ENCODE measurements around the gene TBC1D9.

Gene TBC1D9

DNA sequence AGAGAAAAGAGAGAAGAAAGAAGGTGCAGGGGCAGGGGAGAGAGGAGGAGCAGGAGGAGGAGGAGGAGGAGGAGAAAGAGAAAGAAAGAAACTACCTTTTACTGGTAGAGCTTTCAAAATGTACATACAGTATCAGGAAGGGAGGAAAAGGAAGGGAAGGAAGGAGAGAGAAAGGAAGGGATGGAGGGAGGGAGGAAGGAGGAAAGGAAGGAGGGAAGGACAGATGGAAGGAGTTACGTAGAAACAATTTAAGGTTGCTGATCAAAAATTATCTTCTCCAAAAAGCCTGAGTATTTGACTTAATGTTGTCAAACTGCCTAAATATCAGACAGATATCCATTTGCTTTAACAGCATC lies 13.4 kb downstream of the TBC1D9 start:
- no peak for TF ChIP-seq Cebpa-rat (IDR thresholded peaks at IDR 0.05)
- no peaks in the 10 kb centered on the region for H4K20me1 ChIP-seq
- H3K27ac ChIP-seq: no peak overlapping the region
- no peaks in the 10 kb centered on the region for H3K36me3 ChIP-seq
- no peak overlapping the region for H3K9ac ChIP-seq
- no peaks in the 10 kb centered on the region for H3K27me3 ChIP-seq
- H3K9me3 ChIP-seq: 0 out of 2 replicates have a peak, but pooled peaks cover 3% of the 10 kb centered on the region
- H3K4me2 ChIP-seq: no peak overlapping the region
- H3K4me3 ChIP-seq: no peak overlapping the region
- H3K4me1 ChIP-seq: no peaks in the 10 kb centered on the region

DNA sequence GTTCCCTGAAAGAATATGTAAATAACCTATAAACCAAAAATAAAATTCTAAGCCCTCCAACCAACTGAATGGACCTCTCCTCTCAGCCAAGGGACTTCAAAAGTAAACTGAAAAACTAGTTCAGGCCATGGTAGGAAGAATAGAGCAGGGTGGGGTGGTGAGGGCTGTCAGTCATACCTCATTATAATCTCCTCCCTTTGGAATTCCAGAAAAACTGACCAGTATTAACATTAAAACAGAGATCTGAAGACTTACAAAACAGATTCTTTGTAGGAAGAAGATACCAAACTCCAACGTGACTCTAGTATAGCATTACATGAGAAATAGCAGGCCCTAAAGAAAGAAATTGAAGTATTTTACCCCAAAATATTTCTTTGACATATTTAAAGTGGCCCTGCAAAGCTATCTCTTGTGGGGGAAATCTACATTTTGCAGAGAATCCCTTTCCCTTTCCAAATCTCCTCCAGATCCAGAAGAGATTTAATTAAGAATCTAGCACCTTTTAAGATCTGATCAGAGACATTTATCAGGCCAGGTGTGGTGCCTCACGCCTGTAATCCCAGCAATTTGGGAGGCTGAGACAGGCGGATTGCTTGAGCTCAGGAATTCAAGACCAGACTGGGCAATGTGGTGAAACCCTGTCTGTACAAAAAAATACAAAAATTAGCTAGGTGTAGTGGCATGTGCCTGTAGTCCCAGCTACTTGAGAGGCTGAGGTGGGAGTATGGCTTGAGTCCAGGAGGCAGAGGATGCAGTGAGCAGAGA lies 15.1 kb downstream of the TBC1D9 start:
- no peak for TF ChIP-seq Cebpa-rat (IDR thresholded peaks at IDR 0.05)
- Histone ChIP-seq H3K36me3 (no peaks in the 10 kb centered on the region), H3K27me3 (no peaks in the 10 kb centered on the region), H3K27ac (no peak overlapping the region), H4K20me1 (no peaks in the 10 kb centered on the region), H3K9ac (no peak overlapping the region), H3K4me3 (no peak overlapping the region), H3K4me2 (no peak overlapping the region), H3K9me3 (no peaks in the 10 kb centered on the region), H3K4me1 (no peaks in the 10 kb centered on the region)

- no peak overlapping the region for H3K9ac ChIP-seq
- no peaks in the 10 kb centered on the region for H4K20me1 ChIP-seq
- H3K4me2 ChIP-seq: no peak overlapping the region
- no peak for TF ChIP-seq Cebpa-rat (IDR thresholded peaks at IDR 0.05)
- no peaks in the 10 kb centered on the region for H3K9me3 ChIP-seq
- no peak overlapping the region for H3K4me3 ChIP-seq
- no peaks in the 10 kb centered on the region for H3K27me3 ChIP-seq
- H3K36me3 ChIP-seq: no peaks in the 10 kb centered on the region
- H3K27ac ChIP-seq: no peak overlapping the region
- H3K4me1 ChIP-seq: no peaks in the 10 kb centered on the region
These were observed 15.8 kb downstream of the TBC1D9 start for GRCh38 chr4:140740422-140740821.

GRCh38 chr4:140739971-140740370 lies 16.2 kb downstream of the TBC1D9 start:
- no peak overlapping the region for H3K27ac ChIP-seq
- H3K36me3 ChIP-seq: no peaks in the 10 kb centered on the region
- no peak overlapping the region for H3K4me2 ChIP-seq
- H3K4me1 ChIP-seq: no peaks in the 10 kb centered on the region
- H3K9me3 ChIP-seq: no peaks in the 10 kb centered on the region
- H3K27me3 ChIP-seq: no peaks in the 10 kb centered on the region
- H4K20me1 ChIP-seq: no peaks in the 10 kb centered on the region
- no peak overlapping the region for H3K4me3 ChIP-seq
- no peak for TF ChIP-seq Cebpa-rat (IDR thresholded peaks at IDR 0.05)
- no peak overlapping the region for H3K9ac ChIP-seq

DNA sequence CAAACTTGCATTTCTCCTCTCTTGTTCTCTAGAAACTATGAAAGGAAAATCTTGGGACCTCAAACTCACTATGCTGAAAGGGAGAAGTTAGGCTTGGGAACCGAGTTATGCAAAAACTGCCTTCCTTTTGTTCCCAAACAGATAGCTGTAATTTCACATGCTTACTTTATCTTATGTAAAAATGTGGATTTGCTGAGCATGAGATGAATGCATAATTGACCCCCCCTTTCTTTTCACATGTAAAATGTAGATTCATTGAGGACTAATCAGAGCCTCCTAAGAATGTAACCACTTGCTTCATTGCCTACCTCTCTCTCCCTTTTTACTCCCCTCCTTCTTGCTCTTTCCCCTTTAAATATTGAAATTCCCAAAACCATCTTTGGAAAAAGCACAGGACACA lies 18.0 kb downstream of the TBC1D9 start:
- Histone ChIP-seq H3K9me3 (no peaks in the 10 kb centered on the region), H3K36me3 (no peaks in the 10 kb centered on the region), H3K27ac (no peak overlapping the region), H3K9ac (no peak overlapping the region), H3K4me2 (no peak overlapping the region), H3K27me3 (no peaks in the 10 kb centered on the region), H4K20me1 (no peaks in the 10 kb centered on the region), H3K4me3 (no peak overlapping the region), H3K4me1 (no peaks in the 10 kb centered on the region)
- no peak for TF ChIP-seq Cebpa-rat (IDR thresholded peaks at IDR 0.05)

GRCh38 chr4:140736669-140737343 lies 19.4 kb downstream of the TBC1D9 start:
- no peak overlapping the region for H3K9ac ChIP-seq
- no peak overlapping the region for H3K4me3 ChIP-seq
- no peak overlapping the region for H3K4me2 ChIP-seq
- H3K27ac ChIP-seq: no peak overlapping the region
- TF ChIP-seq Cebpa-rat (IDR thresholded peaks at IDR 0.05): no peak
- no peaks in the 10 kb centered on the region for H3K36me3 ChIP-seq
- no peaks in the 10 kb centered on the region for H3K4me1 ChIP-seq
- no peaks in the 10 kb centered on the region for H4K20me1 ChIP-seq
- no peaks in the 10 kb centered on the region for H3K9me3 ChIP-seq
- no peaks in the 10 kb centered on the region for H3K27me3 ChIP-seq

DNA sequence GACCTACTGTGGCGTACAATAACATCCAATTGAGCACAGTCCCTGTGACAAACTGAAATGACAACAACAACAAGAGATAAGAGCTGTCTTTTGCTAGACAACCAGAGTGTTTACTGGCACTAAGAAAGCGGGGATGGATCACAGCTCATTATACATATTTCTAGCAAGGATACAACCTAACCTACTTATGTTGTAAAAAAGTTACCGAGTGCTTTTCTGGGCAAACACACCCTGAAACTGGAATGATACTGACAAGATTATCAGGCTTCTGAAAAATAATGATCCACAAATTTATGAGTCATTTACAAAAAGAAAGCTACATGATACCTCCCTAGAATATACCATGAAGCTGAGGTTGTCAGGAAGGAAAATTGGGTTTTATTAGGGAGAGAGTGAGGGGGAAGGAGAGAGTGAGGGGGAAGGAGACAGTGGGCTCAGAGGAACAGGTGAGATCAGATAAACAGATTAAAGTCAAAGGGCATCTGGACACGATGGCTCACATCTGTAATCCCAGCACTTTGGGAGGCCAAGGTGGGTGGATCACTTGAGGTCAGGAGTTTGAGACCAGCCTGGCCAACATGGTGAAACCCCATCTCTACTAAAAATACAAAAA lies 20.3 kb downstream of the TBC1D9 start:
- no peaks in the 10 kb centered on the region for H4K20me1 ChIP-seq
- H3K9me3 ChIP-seq: no peaks in the 10 kb centered on the region
- H3K4me2 ChIP-seq: no peak overlapping the region
- no peak overlapping the region for H3K27ac ChIP-seq
- no peaks in the 10 kb centered on the region for H3K27me3 ChIP-seq
- no peak overlapping the region for H3K9ac ChIP-seq
- no peaks in the 10 kb centered on the region for H3K36me3 ChIP-seq
- no peak overlapping the region for H3K4me3 ChIP-seq
- no peaks in the 10 kb centered on the region for H3K4me1 ChIP-seq
- TF ChIP-seq Cebpa-rat (IDR thresholded peaks at IDR 0.05): no peak

- H3K27ac ChIP-seq: no peak overlapping the region
- H3K36me3 ChIP-seq: no peaks in the 10 kb centered on the region
These were observed 20.9 kb downstream of the TBC1D9 start for GRCh38 chr4:140735317-140735716.

GRCh38 chr4:140732780-140733179 lies 23.4 kb downstream of the TBC1D9 start:
- no peak for TF ChIP-seq Cebpa-rat (IDR thresholded peaks at IDR 0.05)
- H3K9ac ChIP-seq: no peak overlapping the region
- H3K4me3 ChIP-seq: no peak overlapping the region
- H3K27ac ChIP-seq: no peak overlapping the region
- H3K4me1 ChIP-seq: no peaks in the 10 kb centered on the region
- H3K27me3 ChIP-seq: no peaks in the 10 kb centered on the region
- no peaks in the 10 kb centered on the region for H4K20me1 ChIP-seq
- H3K9me3 ChIP-seq: no peaks in the 10 kb centered on the region
- no peaks in the 10 kb centered on the region for H3K36me3 ChIP-seq
- H3K4me2 ChIP-seq: no peak overlapping the region

More at GRCh38 chr4:140735317-140735716, 20.9 kb downstream of the TBC1D9 start:
- Histone ChIP-seq H3K4me2 (no peak overlapping the region), H3K9me3 (no peaks in the 10 kb centered on the region), H4K20me1 (no peaks in the 10 kb centered on the region), H3K4me1 (no peaks in the 10 kb centered on the region), H3K9ac (no peak overlapping the region), H3K4me3 (no peak overlapping the region), H3K27me3 (no peaks in the 10 kb centered on the region)
- TF ChIP-seq Cebpa-rat (IDR thresholded peaks at IDR 0.05): no peak

DNA sequence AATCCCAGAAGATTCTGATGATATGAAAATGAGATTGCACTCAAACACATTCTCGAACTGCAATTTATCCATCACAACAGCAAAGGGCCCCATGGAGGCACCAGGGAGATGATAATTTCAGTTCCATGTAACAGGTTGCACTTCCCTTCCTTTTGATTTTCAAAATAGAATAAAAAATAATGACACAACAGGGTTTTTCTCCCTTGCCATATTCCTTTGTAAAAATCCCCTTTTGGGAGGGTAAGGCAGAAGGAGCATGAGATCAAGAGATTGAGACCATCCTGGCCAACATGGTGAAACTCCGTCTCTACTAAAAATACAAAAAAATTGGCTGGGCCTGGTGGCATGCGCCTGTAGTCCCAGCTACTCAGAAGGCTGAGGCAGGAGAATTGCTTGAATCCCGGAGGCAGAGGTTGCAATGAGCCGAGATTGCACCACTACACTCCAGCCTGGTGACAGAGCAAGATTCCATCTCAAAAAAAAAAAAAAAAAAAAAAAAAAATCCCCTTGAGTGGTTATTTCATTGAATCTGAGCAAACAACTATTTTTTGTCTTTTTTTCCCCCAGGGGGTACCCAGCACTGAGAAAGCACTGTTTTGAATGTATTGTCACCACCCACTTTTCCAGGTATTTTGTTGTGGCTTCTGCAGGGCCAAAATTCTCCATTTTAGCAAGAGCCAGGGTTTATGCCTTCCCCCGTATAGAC lies 26.7 kb downstream of the TBC1D9 start:
- H3K36me3 ChIP-seq: no peaks in the 10 kb centered on the region
- no peaks in the 10 kb centered on the region for H4K20me1 ChIP-seq
- H3K27ac ChIP-seq: no peak overlapping the region
- no peak overlapping the region for H3K4me2 ChIP-seq
- no peaks in the 10 kb centered on the region for H3K9me3 ChIP-seq
- no peak for TF ChIP-seq Cebpa-rat (IDR thresholded peaks at IDR 0.05)
- H3K9ac ChIP-seq: no peak overlapping the region
- H3K27me3 ChIP-seq: no peaks in the 10 kb centered on the region
- H3K4me3 ChIP-seq: no peak overlapping the region
- no peaks in the 10 kb centered on the region for H3K4me1 ChIP-seq
